Measurements from ENCODE around the gene MDGA2.

The MDGA2 gene

GRCh38 chr14:47596860-47597259, 78.5 kb downstream of the MDGA2 start:
- Histone ChIP-seq H3K9me2 (replicated peaks; ENCODE audit: insufficient read depth, low read length) (no peaks in the 10 kb centered on the region), H3K4me2 (ENCODE audit: low read depth, low read length, poor library complexity, severe bottlenecking) (no peak overlapping the region), H3K4me3 (ENCODE audit: insufficient read depth, low read length, poor library complexity, severe bottlenecking) (no peak overlapping the region), H3F3A (ENCODE audit: insufficient read depth) (no peaks in the 10 kb centered on the region), H3K27me3 (ENCODE audit: low read length) (no peaks in the 10 kb centered on the region), H3K9me3 (ENCODE audit: insufficient read depth, low read length) (no peaks in the 10 kb centered on the region), H3K9ac (ENCODE audit: low read length) (no peak overlapping the region), H3K27ac (ENCODE audit: low read depth, low read length) (no peak overlapping the region), H4K20me1 (ENCODE audit: low read depth, low read length) (no peaks in the 10 kb centered on the region), H3K36me3 (ENCODE audit: low read length) (no peaks in the 10 kb centered on the region), H2AFZ (ENCODE audit: low read depth, low read length, severe bottlenecking) (no peak overlapping the region), H3K79me2 (ENCODE audit: insufficient read depth, low read length) (no peaks in the 10 kb centered on the region)
- TF ChIP-seq EZH2phosphoT487 (conservative IDR thresholded peaks at IDR 0.05; ENCODE audit: low read length), result no peak
- TF ChIP-seq, protein P1, sequence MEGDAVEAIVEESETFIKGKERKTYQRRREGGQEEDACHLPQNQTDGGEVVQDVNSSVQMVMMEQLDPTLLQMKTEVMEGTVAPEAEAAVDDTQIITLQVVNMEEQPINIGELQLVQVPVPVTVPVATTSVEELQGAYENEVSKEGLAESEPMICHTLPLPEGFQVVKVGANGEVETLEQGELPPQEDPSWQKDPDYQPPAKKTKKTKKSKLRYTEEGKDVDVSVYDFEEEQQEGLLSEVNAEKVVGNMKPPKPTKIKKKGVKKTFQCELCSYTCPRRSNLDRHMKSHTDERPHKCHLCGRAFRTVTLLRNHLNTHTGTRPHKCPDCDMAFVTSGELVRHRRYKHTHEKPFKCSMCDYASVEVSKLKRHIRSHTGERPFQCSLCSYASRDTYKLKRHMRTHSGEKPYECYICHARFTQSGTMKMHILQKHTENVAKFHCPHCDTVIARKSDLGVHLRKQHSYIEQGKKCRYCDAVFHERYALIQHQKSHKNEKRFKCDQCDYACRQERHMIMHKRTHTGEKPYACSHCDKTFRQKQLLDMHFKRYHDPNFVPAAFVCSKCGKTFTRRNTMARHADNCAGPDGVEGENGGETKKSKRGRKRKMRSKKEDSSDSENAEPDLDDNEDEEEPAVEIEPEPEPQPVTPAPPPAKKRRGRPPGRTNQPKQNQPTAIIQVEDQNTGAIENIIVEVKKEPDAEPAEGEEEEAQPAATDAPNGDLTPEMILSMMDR (IDR thresholded peaks at IDR 0.05; ENCODE audit: insufficient read depth, low read length, poor library complexity, severe bottlenecking), result no peak

DNA sequence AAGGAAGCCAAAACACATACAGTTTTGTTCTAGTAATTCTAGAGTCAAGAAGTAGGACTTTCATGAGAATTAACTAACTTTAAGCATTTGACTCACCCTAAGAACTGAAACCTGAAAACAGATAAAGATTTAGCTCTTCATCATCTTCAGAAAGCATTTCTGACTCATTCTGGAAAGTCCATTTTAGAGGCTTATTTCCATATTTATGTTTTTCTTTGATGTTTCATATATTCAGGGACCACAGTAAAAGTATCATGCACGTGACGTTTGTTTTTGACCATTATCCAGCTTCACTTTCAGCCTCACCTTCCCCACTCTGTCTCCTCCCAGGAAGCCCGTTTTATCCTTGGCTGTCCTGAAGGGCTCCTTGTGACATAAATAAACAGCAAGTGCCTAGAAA, 79.2 kb downstream of the MDGA2 start:
- TF ChIP-seq, protein P1 (IDR thresholded peaks at IDR 0.05; ENCODE audit: insufficient read depth, low read length, poor library complexity, severe bottlenecking), result no peak
- TF ChIP-seq EZH2phosphoT487 (conservative IDR thresholded peaks at IDR 0.05; ENCODE audit: low read length), result no peak
- Histone ChIP-seq H2AFZ (ENCODE audit: low read depth, low read length, severe bottlenecking) (no peak overlapping the region), H3K27me3 (ENCODE audit: low read length) (no peaks in the 10 kb centered on the region), H3K9me2 (replicated peaks; ENCODE audit: insufficient read depth, low read length) (no peaks in the 10 kb centered on the region), H3K9me3 (ENCODE audit: insufficient read depth, low read length) (no peaks in the 10 kb centered on the region), H4K20me1 (ENCODE audit: low read depth, low read length) (no peaks in the 10 kb centered on the region), H3K36me3 (ENCODE audit: low read length) (no peaks in the 10 kb centered on the region), H3K27ac (ENCODE audit: low read depth, low read length) (no peak overlapping the region), H3K4me3 (ENCODE audit: insufficient read depth, low read length, poor library complexity, severe bottlenecking) (no peak overlapping the region), H3F3A (ENCODE audit: insufficient read depth) (no peaks in the 10 kb centered on the region), H3K79me2 (ENCODE audit: insufficient read depth, low read length) (no peaks in the 10 kb centered on the region), H3K9ac (ENCODE audit: low read length) (no peak overlapping the region), H3K4me2 (ENCODE audit: low read depth, low read length, poor library complexity, severe bottlenecking) (no peak overlapping the region)

GRCh38 chr14:47595552-47595951, 79.9 kb downstream of the MDGA2 start:
- Histone ChIP-seq H3F3A (ENCODE audit: insufficient read depth) (no peaks in the 10 kb centered on the region), H2AFZ (ENCODE audit: low read depth, low read length, severe bottlenecking) (no peak overlapping the region), H3K9me3 (ENCODE audit: insufficient read depth, low read length) (no peaks in the 10 kb centered on the region), H3K4me2 (ENCODE audit: low read depth, low read length, poor library complexity, severe bottlenecking) (no peak overlapping the region), H3K27ac (ENCODE audit: low read depth, low read length) (no peak overlapping the region), H3K9me2 (replicated peaks; ENCODE audit: insufficient read depth, low read length) (no peaks in the 10 kb centered on the region), H3K79me2 (ENCODE audit: insufficient read depth, low read length) (no peaks in the 10 kb centered on the region), H3K4me3 (ENCODE audit: insufficient read depth, low read length, poor library complexity, severe bottlenecking) (no peak overlapping the region), H3K9ac (ENCODE audit: low read length) (no peak overlapping the region), H4K20me1 (ENCODE audit: low read depth, low read length) (no peaks in the 10 kb centered on the region), H3K27me3 (ENCODE audit: low read length) (no peaks in the 10 kb centered on the region), H3K36me3 (ENCODE audit: low read length) (no peaks in the 10 kb centered on the region)
- TF ChIP-seq EZH2phosphoT487 (conservative IDR thresholded peaks at IDR 0.05; ENCODE audit: low read length), result no peak
- TF ChIP-seq, protein P1 (IDR thresholded peaks at IDR 0.05; ENCODE audit: insufficient read depth, low read length, poor library complexity, severe bottlenecking), result no peak

Data from SU-DHL-6 (cell line).